Measurements from ENCODE around the gene FOXG1.

FOXG1 gene

GRCh38 chr14:28772613-28773012, 6.0 kb downstream of the FOXG1 start:
- DNase-seq = no peak
- in situ Hi-C loops (cut with HindIII; ENCODE audit: low pct_ligation_motif_present, low pct_unique_long_range_greater_than_20kb, low sequenced_read_pairs) = no loop called here

- DNase-seq = peak; percentile 5
- in situ Hi-C loops (cut with HindIII; ENCODE audit: low pct_ligation_motif_present, low pct_unique_long_range_greater_than_20kb, low sequenced_read_pairs) = no loop called here
Measured at GRCh38 chr14:28773176-28773575, 6.6 kb downstream of the FOXG1 start.

GRCh38 chr14:28773861-28774691, 7.5 kb downstream of the FOXG1 start:
- in situ Hi-C loops (cut with HindIII; ENCODE audit: low pct_ligation_motif_present, low pct_unique_long_range_greater_than_20kb, low sequenced_read_pairs) = no loop called here
- DNase-seq = no peak

GRCh38 chr14:28774764-28775735, 8.5 kb downstream of the FOXG1 start:
- in situ Hi-C loops (cut with HindIII; ENCODE audit: low pct_ligation_motif_present, low pct_unique_long_range_greater_than_20kb, low sequenced_read_pairs) = no loop called here
- no peak for DNase-seq

GRCh38 chr14:28776482-28777266, 10.1 kb downstream of the FOXG1 start:
- in situ Hi-C loops (cut with HindIII; ENCODE audit: low pct_ligation_motif_present, low pct_unique_long_range_greater_than_20kb, low sequenced_read_pairs) = no loop called here
- no peak for DNase-seq

- DNase-seq = no peak
- in situ Hi-C loops (cut with HindIII; ENCODE audit: low pct_ligation_motif_present, low pct_unique_long_range_greater_than_20kb, low sequenced_read_pairs) = no loop called here
Measured at GRCh38 chr14:28777471-28778137, 11.0 kb downstream of the FOXG1 start.

- in situ Hi-C loops (cut with HindIII; ENCODE audit: low pct_ligation_motif_present, low pct_unique_long_range_greater_than_20kb, low sequenced_read_pairs) = no loop called here
- no peak for DNase-seq
Measured at GRCh38 chr14:28778138-28779117, 11.8 kb downstream of the FOXG1 start.

- no peak for DNase-seq
- in situ Hi-C loops (cut with HindIII; ENCODE audit: low pct_ligation_motif_present, low pct_unique_long_range_greater_than_20kb, low sequenced_read_pairs) = no loop called here
Measured at GRCh38 chr14:28779456-28779855, 12.9 kb downstream of the FOXG1 start.

GRCh38 chr14:28780843-28781820, 14.5 kb downstream of the FOXG1 start:
- no peak for DNase-seq
- in situ Hi-C loops (cut with HindIII; ENCODE audit: low pct_ligation_motif_present, low pct_unique_long_range_greater_than_20kb, low sequenced_read_pairs) = no loop called here

- in situ Hi-C loops (cut with HindIII; ENCODE audit: low pct_ligation_motif_present, low pct_unique_long_range_greater_than_20kb, low sequenced_read_pairs) = no loop called here
- no peak for DNase-seq
Measured at GRCh38 chr14:28782301-28782700, 15.7 kb downstream of the FOXG1 start.

- in situ Hi-C loops (cut with HindIII; ENCODE audit: low pct_ligation_motif_present, low pct_unique_long_range_greater_than_20kb, low sequenced_read_pairs) = no loop called here
- DNase-seq = no peak
Measured at GRCh38 chr14:28783664-28784063, 17.1 kb downstream of the FOXG1 start.

GRCh38 chr14:28784096-28785048, 17.8 kb downstream of the FOXG1 start:
- in situ Hi-C loops (cut with HindIII; ENCODE audit: low pct_ligation_motif_present, low pct_unique_long_range_greater_than_20kb, low sequenced_read_pairs) = no loop called here
- no peak for DNase-seq

- in situ Hi-C loops (cut with HindIII; ENCODE audit: low pct_ligation_motif_present, low pct_unique_long_range_greater_than_20kb, low sequenced_read_pairs) = no loop called here
- DNase-seq = no peak
Measured at GRCh38 chr14:28785096-28785952, 18.7 kb downstream of the FOXG1 start.

- in situ Hi-C loops (cut with HindIII; ENCODE audit: low pct_ligation_motif_present, low pct_unique_long_range_greater_than_20kb, low sequenced_read_pairs) = no loop called here
- no peak for DNase-seq
Measured at GRCh38 chr14:28807518-28807917, 40.9 kb downstream of the FOXG1 start.
